ENCODE measurements around the gene ZCCHC14. TPM values are rescaled to one million over a fixed set of nuclear protein-coding genes. Genes with fewer than 3 reads are reported as not detected.

Gene ZCCHC14
- total and polyA plus RNA-seq, 2 of the 13 experiments (the other 11 are each of a cell fraction or from before 2014, with no cell fraction given), result 12.4 to 12.5 TPM

DNA sequence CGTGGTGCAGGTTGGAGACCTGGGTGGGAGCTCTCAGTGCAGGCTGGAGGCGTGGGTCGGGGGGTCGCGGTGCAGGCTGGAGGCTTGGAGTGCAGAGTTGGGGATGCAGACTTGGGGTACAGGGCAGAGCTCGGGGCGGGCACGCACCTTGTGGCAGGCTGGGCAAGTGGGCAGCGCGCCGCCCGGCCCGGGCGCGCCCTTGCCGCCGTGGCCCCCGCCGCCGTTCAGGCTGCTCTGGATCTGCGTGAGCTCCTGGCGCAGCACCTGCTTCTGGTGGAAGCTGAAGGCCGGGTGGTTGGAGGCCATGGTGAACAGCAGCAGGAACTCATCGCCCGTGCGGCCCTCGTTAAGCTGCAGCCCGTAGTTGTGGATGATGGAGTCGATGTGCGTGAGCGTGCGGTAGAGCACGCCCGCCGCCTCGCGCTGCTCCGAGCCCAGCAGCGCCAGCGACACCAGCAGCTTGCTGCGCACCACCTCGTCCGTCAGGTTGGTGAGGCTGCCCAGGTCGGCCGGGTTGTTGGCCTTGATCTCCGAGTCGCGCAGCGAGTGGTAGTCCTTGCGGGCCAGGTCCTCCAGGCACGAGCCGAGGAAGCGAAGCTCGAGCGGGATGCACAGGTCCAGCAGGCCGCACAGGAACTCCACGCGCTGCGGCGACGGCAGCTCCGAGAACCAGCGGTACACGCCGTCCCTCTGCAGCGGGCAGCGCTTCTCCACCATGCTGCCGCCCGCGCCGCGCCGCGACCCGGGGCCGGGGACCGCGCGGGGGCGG lies 1.1 kb downstream of the ZCCHC14 start (continued):
- TF ChIP-seq ARID5B (CRISPR knock-in tag; IDR thresholded peaks at IDR 0.05) (0 out of 2 replicates have a peak, but pooled peaks have one; percentile 41), TP53 (CRISPR knock-in tag; conservative IDR thresholded peaks at IDR 0.05) (no peak), MAZ (IDR thresholded peaks at IDR 0.05; ENCODE audit: borderline replicate concordance, low read depth, low read length) (no peak), MAZ (CRISPR knock-in tag; IDR thresholded peaks at IDR 0.05; ENCODE audit: low read depth) (peak; percentile 63), DNMT3B (CRISPR knock-in tag; conservative IDR thresholded peaks at IDR 0.05) (no peak), STAT5B (CRISPR knock-in tag; IDR thresholded peaks at IDR 0.05) (no peak), SRSF9 (IDR thresholded peaks at IDR 0.05; ENCODE audit: borderline replicate concordance, insufficient read depth, low read depth, low read length, poor library complexity, severe bottlenecking) (no peak), ZNF292 (CRISPR knock-in tag; IDR thresholded peaks at IDR 0.05; ENCODE audit: borderline replicate concordance, low read depth) (peak; percentile 64; the same call in 1 of the 2 replicates), PAWR (CRISPR knock-in tag; IDR thresholded peaks at IDR 0.05; ENCODE audit: borderline replicate concordance) (no peak), RFXAP (CRISPR knock-in tag; IDR thresholded peaks at IDR 0.05; ENCODE audit: borderline replicate concordance) (peak; percentile 23; the same call in 1 of the 2 replicates), ZNF510 (CRISPR knock-in tag; IDR thresholded peaks at IDR 0.05; ENCODE audit: low read depth) (no peak), ZNF773 (CRISPR knock-in tag; IDR thresholded peaks at IDR 0.05; ENCODE audit: borderline replicate concordance) (no peak), HOXA7 (CRISPR knock-in tag; IDR thresholded peaks at IDR 0.05) (no peak), ZFP36L1 (CRISPR knock-in tag; IDR thresholded peaks at IDR 0.05) (no peak), FOXC1 (CRISPR knock-in tag; IDR thresholded peaks at IDR 0.05; ENCODE audit: borderline replicate concordance) (no peak)
- TF ChIP-seq, protein P1, sequence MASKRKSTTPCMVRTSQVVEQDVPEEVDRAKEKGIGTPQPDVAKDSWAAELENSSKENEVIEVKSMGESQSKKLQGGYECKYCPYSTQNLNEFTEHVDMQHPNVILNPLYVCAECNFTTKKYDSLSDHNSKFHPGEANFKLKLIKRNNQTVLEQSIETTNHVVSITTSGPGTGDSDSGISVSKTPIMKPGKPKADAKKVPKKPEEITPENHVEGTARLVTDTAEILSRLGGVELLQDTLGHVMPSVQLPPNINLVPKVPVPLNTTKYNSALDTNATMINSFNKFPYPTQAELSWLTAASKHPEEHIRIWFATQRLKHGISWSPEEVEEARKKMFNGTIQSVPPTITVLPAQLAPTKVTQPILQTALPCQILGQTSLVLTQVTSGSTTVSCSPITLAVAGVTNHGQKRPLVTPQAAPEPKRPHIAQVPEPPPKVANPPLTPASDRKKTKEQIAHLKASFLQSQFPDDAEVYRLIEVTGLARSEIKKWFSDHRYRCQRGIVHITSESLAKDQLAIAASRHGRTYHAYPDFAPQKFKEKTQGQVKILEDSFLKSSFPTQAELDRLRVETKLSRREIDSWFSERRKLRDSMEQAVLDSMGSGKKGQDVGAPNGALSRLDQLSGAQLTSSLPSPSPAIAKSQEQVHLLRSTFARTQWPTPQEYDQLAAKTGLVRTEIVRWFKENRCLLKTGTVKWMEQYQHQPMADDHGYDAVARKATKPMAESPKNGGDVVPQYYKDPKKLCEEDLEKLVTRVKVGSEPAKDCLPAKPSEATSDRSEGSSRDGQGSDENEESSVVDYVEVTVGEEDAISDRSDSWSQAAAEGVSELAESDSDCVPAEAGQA (IDR thresholded peaks at IDR 0.05; ENCODE audit: low read depth), result no peak
- TF ChIP-seq, protein P1 (CRISPR knock-in tag; IDR thresholded peaks at IDR 0.05; ENCODE audit: borderline replicate concordance), result no peak
- TF ChIP-seq, protein P2, sequence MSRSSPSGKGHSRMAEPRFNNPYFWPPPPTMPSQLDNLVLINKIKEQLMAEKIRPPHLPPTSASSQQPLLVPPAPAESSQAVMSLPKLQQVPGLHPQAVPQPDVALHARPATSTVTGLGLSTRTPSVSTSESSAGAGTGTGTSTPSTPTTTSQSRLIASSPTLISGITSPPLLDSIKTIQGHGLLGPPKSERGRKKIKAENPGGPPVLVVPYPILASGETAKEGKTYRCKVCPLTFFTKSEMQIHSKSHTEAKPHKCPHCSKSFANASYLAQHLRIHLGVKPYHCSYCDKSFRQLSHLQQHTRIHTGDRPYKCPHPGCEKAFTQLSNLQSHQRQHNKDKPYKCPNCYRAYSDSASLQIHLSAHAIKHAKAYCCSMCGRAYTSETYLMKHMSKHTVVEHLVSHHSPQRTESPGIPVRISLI (CRISPR knock-in tag; IDR thresholded peaks at IDR 0.05; ENCODE audit: borderline replicate concordance), result no peak

Measured in HepG2 (cell line).